PC-3 (cell line): ENCODE data around the gene ATP8A2. TPM values are rescaled to one million over a fixed set of nuclear protein-coding genes. Genes with fewer than 3 reads are reported as not detected.

Experiments used
- ATAC-seq: fragments of 200-7000 bp; cut with Tn5 transposase; 2 replicates; pipeline ENCODE4 v1.9.1; 2020; ENCODE audit warnings: mild to moderate bottlenecking, moderate library complexity
- BruUV-seq: library from RNA; stranded (reverse); fragments of 400-500 nt; replicated peaks from 2 replicates; lab custom pipeline; 2021; lab: Mats Ljungman, UMichigan
- CTCF ChIA-PET: fragments of 300-600 bp; sonication (Branson Sonifier 250); formaldehyde crosslinking; loops from one replicate; lab custom pipeline; 2022; ENCODE audit warnings: antibody characterized with exemption; lab: Charles Lee
- POLR2A ChIA-PET: fragments of 300-600 bp; sonication (Branson Sonifier 250); formaldehyde crosslinking; loops from one replicate; lab custom pipeline; 2022; ENCODE audit warnings: antibody characterized with exemption; ENCODE audit not compliant: unreplicated experiment; lab: Charles Lee
- DNase-seq: peaks from one replicate; pipeline ENCODE4 v3.0.0-alpha.2; 2015
- H2AFZ ChIP-seq: fragments of 300-600 bp; sonication (generic); 2 replicates; pipeline ENCODE4 v1.6.0; 2016; ENCODE audit warnings: antibody characterized with exemption, low read length
- H3F3A ChIP-seq: fragments of 300-600 bp; sonication (generic); one replicate; pipeline ENCODE4 v1.6.0; 2017; ENCODE audit warnings: antibody characterized with exemption, low read length, control low read depth, mild to moderate bottlenecking; ENCODE audit not compliant: unreplicated experiment
- H3K27ac ChIP-seq: fragments of 300-600 bp; sonication (generic); 2 replicates; pipeline ENCODE4 v1.5.1; 2016; ENCODE audit warnings: mild to moderate bottlenecking, low read length
- H3K27me3 ChIP-seq: fragments of 300-600 bp; sonication (generic); 2 replicates; pipeline ENCODE4 v1.6.1; 2016; ENCODE audit warnings: low read length, mixed read lengths
- H3K36me3 ChIP-seq: fragments of 300-600 bp; sonication (generic); 2 replicates; pipeline ENCODE4 v1.6.1; 2016; ENCODE audit warnings: low read depth, mixed run types, low read length, mixed read lengths
- H3K4me1 ChIP-seq: fragments of 300-600 bp; sonication (generic); 2 replicates; pipeline ENCODE4 v1.5.1; 2016; ENCODE audit warnings: low read length; ENCODE audit not compliant: insufficient read depth
- H3K4me2 ChIP-seq: fragments of 300-600 bp; sonication (generic); 2 replicates; pipeline ENCODE4 v1.6.0; 2016; ENCODE audit warnings: low read length
- H3K4me3 ChIP-seq: fragments of 300-600 bp; sonication (generic); 2 replicates; pipeline ENCODE4 v1.5.1; 2016; ENCODE audit warnings: mild to moderate bottlenecking, low read length, mixed read lengths
- H3K79me2 ChIP-seq: fragments of 300-600 bp; sonication (generic); 2 replicates; pipeline ENCODE4 v1.6.1; 2017; ENCODE audit warnings: low read length, mixed read lengths
- H3K9ac ChIP-seq: fragments of 300-600 bp; sonication (generic); 2 replicates; pipeline ENCODE4 v1.6.0; 2016; ENCODE audit warnings: mild to moderate bottlenecking, low read length
- H3K9me2 ChIP-seq: fragments of 300-600 bp; sonication (generic); replicated peaks from 2 replicates; pipeline ENCODE4 v1.6.1; 2016; ENCODE audit warnings: mixed run types, low read length, mixed read lengths
- H3K9me3 ChIP-seq: fragments of 300-600 bp; sonication (generic); 2 replicates; pipeline ENCODE4 v1.6.1; 2016; ENCODE audit warnings: low read length, mixed read lengths
- H4K20me1 ChIP-seq: fragments of 300-600 bp; sonication (generic); 2 replicates; pipeline ENCODE4 v1.6.1; 2016; ENCODE audit warnings: low read length, mixed read lengths
- CTCF ChIP-seq: fragments of 300-600 bp; sonication (generic); conservative IDR thresholded peaks from 2 replicates; pipeline ENCODE4 v1.5.1; 2017; ENCODE audit warnings: antibody characterized with exemption, low read depth, mild to moderate bottlenecking, low read length
- EZH2 ChIP-seq: fragments of 300-600 bp; sonication (generic); IDR thresholded peaks from one replicate; pipeline ENCODE4 v1.6.1; 2017; ENCODE audit warnings: antibody characterized with exemption, mild to moderate bottlenecking, low read length; ENCODE audit not compliant: unreplicated experiment
- EZH2phosphoT487 ChIP-seq: fragments of 300-600 bp; sonication (generic); IDR thresholded peaks from 2 replicates; pipeline ENCODE4 v1.6.1; 2018; ENCODE audit warnings: mild to moderate bottlenecking, antibody characterized with exemption, low read length, borderline replicate concordance
- intact Hi-C: fragments of 100-400 bp; cut with micrococcal nuclease; formaldehyde crosslinking; loops from 2 replicates; pipeline ENCODE4 v1.9.0; 2023
- total RNA-seq: library from RNA; depleted of rRNA; stranded (reverse); fragments of >200 nt; gene quantifications from 2 replicates; pipeline ENCODE4 v1.2.3, GENCODE V29; 2014

The ATP8A2 gene
- total RNA-seq, 1 experiment from 2014 or later: 0.04 TPM

- Histone ChIP-seq H3K79me2 (no peaks in the 10 kb centered on the region), H2AFZ (no peak overlapping the region), H4K20me1 (no peaks in the 10 kb centered on the region), H3K27ac (no peak overlapping the region), H3K4me1 (peaks cover 22% of the 10 kb centered on the region), H3K9me3 (no peaks in the 10 kb centered on the region), H3K9ac (no peak overlapping the region), H3K4me3 (no peak overlapping the region), H3K27me3 (no peaks in the 10 kb centered on the region), H3K9me2 (no peaks in the 10 kb centered on the region), H3K4me2 (no peak overlapping the region), H3F3A (peaks cover 6% of the 10 kb centered on the region), H3K36me3 (no peaks in the 10 kb centered on the region)
- ATAC-seq: no peak
- intact Hi-C loops: no loop called here
- POLR2A ChIA-PET: no interaction called here
- DNase-seq: no peak
- CTCF ChIA-PET: no interaction called here
- BruUV-seq: no TSS peak
- TF ChIP-seq EZH2phosphoT487: no peak
- TF ChIP-seq CTCF: no peak
- no peak for TF ChIP-seq EZH2
Observed at GRCh38 chr13:26026211-26026610, 654.4 kb downstream of the ATP8A2 start.

DNA sequence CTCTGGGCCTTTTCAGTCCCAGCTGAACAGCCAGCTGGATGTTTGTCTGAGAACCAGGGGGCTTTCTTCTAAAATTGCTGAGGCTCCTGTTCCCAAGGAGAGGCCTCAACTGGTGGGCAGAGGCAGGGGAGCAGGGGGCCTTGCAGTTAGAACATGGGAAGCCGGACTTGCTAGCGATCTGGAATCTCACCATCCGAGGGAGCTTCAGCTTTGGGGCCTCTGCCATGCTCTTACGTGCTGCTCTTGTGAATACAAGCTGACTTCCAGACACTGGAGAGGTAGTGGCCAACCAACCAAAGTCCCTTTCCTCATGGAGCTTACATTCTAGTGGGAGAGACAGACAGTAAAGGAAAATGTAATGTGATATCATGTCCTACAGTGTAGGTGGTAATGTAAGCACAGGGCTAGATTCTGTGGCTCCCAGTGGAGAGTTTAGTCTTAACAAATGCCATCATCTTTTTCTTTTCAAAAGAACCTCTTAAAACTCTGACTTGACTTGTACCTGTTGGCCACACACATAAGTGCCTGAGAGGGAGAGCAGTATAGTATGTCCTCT, 657.9 kb downstream of the ATP8A2 start:
- intact Hi-C loops: no loop called here
- Histone ChIP-seq H3K9me2 (no peaks in the 10 kb centered on the region), H3K9me3 (no peaks in the 10 kb centered on the region), H3K36me3 (no peaks in the 10 kb centered on the region), H3F3A (no peaks in the 10 kb centered on the region), H3K4me3 (no peak overlapping the region), H3K4me2 (no peak overlapping the region), H3K27ac (no peak overlapping the region), H3K9ac (no peak overlapping the region), H3K27me3 (no peaks in the 10 kb centered on the region), H4K20me1 (no peaks in the 10 kb centered on the region), H3K4me1 (no peaks in the 10 kb centered on the region), H3K79me2 (no peaks in the 10 kb centered on the region), H2AFZ (no peak overlapping the region)
- ATAC-seq: no peak
- no peak for DNase-seq
- ChIA-PET POLR2A (no interaction called here), CTCF (no interaction called here)
- TF ChIP-seq EZH2 (no peak), EZH2phosphoT487 (no peak), CTCF (no peak)
- no TSS peak for BruUV-seq

- Histone ChIP-seq H3F3A (no peaks in the 10 kb centered on the region), H3K4me3 (no peak overlapping the region), H3K79me2 (no peaks in the 10 kb centered on the region), H3K9me3 (no peaks in the 10 kb centered on the region), H3K4me1 (no peaks in the 10 kb centered on the region), H3K27me3 (no peaks in the 10 kb centered on the region), H3K9me2 (no peaks in the 10 kb centered on the region), H2AFZ (no peak overlapping the region), H3K27ac (no peak overlapping the region), H3K9ac (no peak overlapping the region), H3K4me2 (no peak overlapping the region), H4K20me1 (no peaks in the 10 kb centered on the region), H3K36me3 (no peaks in the 10 kb centered on the region)
- BruUV-seq: no TSS peak
- CTCF ChIA-PET: no interaction called here
- POLR2A ChIA-PET: no interaction called here
- no peak for DNase-seq
- intact Hi-C loops: no loop called here
- ATAC-seq: no peak
- TF ChIP-seq EZH2phosphoT487: no peak
Observed at GRCh38 chr13:26030331-26030730, 658.6 kb downstream of the ATP8A2 start.
